Measurements from ENCODE around the gene CROCC.
"Not testable (repeated sequence)": the region's sequence is repeated elsewhere in the genome, so short reads cannot be mapped to it uniquely, and the experiment has no call there.

- TF ChIP-seq CTCF (IDR thresholded peaks at IDR 0.05); CHD2 (IDR thresholded peaks at IDR 0.05; ENCODE audit: low read length, partially characterized antibody); REST (IDR thresholded peaks at IDR 0.05; ENCODE audit: low read depth, low read length); MAX (IDR thresholded peaks at IDR 0.05; ENCODE audit: low read depth): not testable (repeated sequence)
These were observed 14.8 kb downstream of the CROCC start for GRCh38 chr1:16936580-16936979.
